ENCODE measurements around the gene MYO18B.

MYO18B gene

GRCh38 chr22:26055693-26056092 lies 313.7 kb downstream of the MYO18B start:
- Histone ChIP-seq H3K18ac (ENCODE audit: low read length) (no peak overlapping the region), H3K4me3 (ENCODE audit: low read length in 2 of 2) (no peak overlapping the region), H3K9ac (ENCODE audit: low read depth, low read length, poor library complexity) (no peak overlapping the region), H2BK120ac (ENCODE audit: low read depth, low read length) (no peak overlapping the region), H3K14ac (ENCODE audit: low read length) (no peak overlapping the region), H3K9me3 (replicated peaks in 1 of 2; ENCODE audit: control insufficient read depth in 2 of 2, insufficient read depth in 1 of 2, low read depth in 1 of 2, low read length in 2 of 2) (no peaks in the 10 kb centered on the region), H3K23ac (ENCODE audit: low read depth, low read length, poor library complexity) (no peak overlapping the region), H3K27ac (replicated peaks; ENCODE audit: low read length) (peak overlapping the region; percentile 89), H3K4me2 (ENCODE audit: insufficient read depth, low read length, poor library complexity, severe bottlenecking) (peak overlapping the region; percentile 26), H2AFZ (ENCODE audit: low read length) (no peak overlapping the region), H3K79me1 (ENCODE audit: low read depth, low read length) (no peaks in the 10 kb centered on the region), H2AK5ac (ENCODE audit: low read depth, low read length) (no peak overlapping the region), H2BK5ac (ENCODE audit: low read length) (no peak overlapping the region), H4K8ac (ENCODE audit: low read depth, low read length) (no peak overlapping the region), H4K91ac (ENCODE audit: low read depth, low read length, poor library complexity) (no peak overlapping the region), H3K36me3 (replicated peaks in 1 of 2; ENCODE audit: control insufficient read depth in 2 of 2, insufficient read depth in 2 of 2, low read length in 2 of 2) (no peaks in the 10 kb centered on the region), H2BK15ac (ENCODE audit: low read length) (no peak overlapping the region), H3K4ac (ENCODE audit: low read length) (no peak overlapping the region), H3K4me1 (ENCODE audit: control insufficient read depth in 2 of 2, insufficient read depth in 1 of 2, low read depth in 1 of 2, low read length in 2 of 2) (peaks cover 0 to 23% of the 10 kb centered on the region in 2 donors), H2BK12ac (ENCODE audit: low read length) (no peak overlapping the region), H3K27me3 (ENCODE audit: control insufficient read depth in 3 of 3, insufficient read depth in 3 of 3, low read depth in 1 of 3, low read length in 3 of 3) (peaks cover 0 to 26% (median 0%) of the 10 kb centered on the region in 3 experiments)
- DNase-seq (ENCODE audit: low spot score) = no peak
- WGBS, 2 donors (ENCODE audit: extremely low coverage in 2 of 2, insufficient read length in 2 of 2, insufficient replicate concordance in 1 of 2) = no CpG with 5 or more reads among the region's 1 CpG

DNA sequence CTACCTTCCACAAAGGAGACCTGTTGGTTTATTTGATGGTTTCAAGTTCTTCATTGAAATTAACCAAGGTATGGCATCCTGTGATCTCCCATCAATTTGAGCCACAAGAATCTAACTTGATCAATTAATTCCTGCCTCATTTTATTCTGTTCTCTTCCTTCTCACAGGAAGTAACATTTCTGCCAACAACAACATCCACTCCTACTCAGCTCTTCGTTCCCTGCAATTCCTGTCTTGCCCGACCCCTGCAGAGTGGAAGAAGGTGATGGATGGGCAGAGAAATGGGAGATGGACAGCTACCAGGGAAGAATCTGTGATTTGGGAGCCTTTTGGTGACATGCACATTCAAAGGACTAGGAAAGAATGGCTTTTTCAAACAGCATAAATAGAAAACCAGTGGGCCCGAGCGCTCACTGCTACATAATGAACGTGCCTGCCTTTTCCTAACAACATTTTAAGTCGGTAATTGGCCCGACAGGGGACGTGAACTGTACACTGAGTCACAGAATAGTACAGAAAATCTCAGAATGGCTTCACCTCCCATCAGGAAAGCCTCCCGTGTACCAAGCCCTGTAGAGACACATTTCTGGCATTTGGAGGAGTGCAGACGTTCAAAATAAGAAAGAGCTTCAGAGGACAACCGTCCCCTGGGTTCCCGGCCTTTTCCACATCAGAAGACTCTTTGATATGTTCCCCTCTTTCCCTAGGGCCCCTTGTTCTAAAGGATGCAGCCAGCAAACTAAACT lies 314.6 kb downstream of the MYO18B start:
- no peak for DNase-seq (ENCODE audit: low spot score)
- H3K18ac ChIP-seq (ENCODE audit: low read length) = no peak overlapping the region
- no peak overlapping the region for H4K8ac ChIP-seq (ENCODE audit: low read depth, low read length)
- no peak overlapping the region for H3K9ac ChIP-seq (ENCODE audit: low read depth, low read length, poor library complexity)
- no peak overlapping the region for H3K23ac ChIP-seq (ENCODE audit: low read depth, low read length, poor library complexity)
- H3K27me3 ChIP-seq (ENCODE audit: control insufficient read depth in 3 of 3, insufficient read depth in 3 of 3, low read depth in 1 of 3, low read length in 3 of 3) = peaks cover 0 to 26% (median 0%) of the 10 kb centered on the region in 3 experiments
- no peak overlapping the region for H2BK15ac ChIP-seq (ENCODE audit: low read length)
- H3K4me3 ChIP-seq (ENCODE audit: low read length in 2 of 2) = no peak overlapping the region
- no peaks in the 10 kb centered on the region for H3K9me3 ChIP-seq (replicated peaks in 1 of 2; ENCODE audit: control insufficient read depth in 2 of 2, insufficient read depth in 1 of 2, low read depth in 1 of 2, low read length in 2 of 2)
- H3K4me2 ChIP-seq (ENCODE audit: insufficient read depth, low read length, poor library complexity, severe bottlenecking) = no peak overlapping the region
- no peak overlapping the region for H2AFZ ChIP-seq (ENCODE audit: low read length)
- no peak overlapping the region for H3K14ac ChIP-seq (ENCODE audit: low read length)
- no peaks in the 10 kb centered on the region for H3K36me3 ChIP-seq (replicated peaks in 1 of 2; ENCODE audit: control insufficient read depth in 2 of 2, insufficient read depth in 2 of 2, low read length in 2 of 2)
- H3K27ac ChIP-seq (replicated peaks; ENCODE audit: low read length) = peak overlapping the region; percentile 67
- H3K4ac ChIP-seq (ENCODE audit: low read length) = no peak overlapping the region
- no peak overlapping the region for H2AK5ac ChIP-seq (ENCODE audit: low read depth, low read length)
- H2BK12ac ChIP-seq (ENCODE audit: low read length) = no peak overlapping the region
- no peak overlapping the region for H4K91ac ChIP-seq (ENCODE audit: low read depth, low read length, poor library complexity)
- no peak overlapping the region for H2BK5ac ChIP-seq (ENCODE audit: low read length)
- peaks cover 0 to 28% of the 10 kb centered on the region in 2 donors for H3K4me1 ChIP-seq (ENCODE audit: control insufficient read depth in 2 of 2, insufficient read depth in 1 of 2, low read depth in 1 of 2, low read length in 2 of 2)
- no CpG with 5 or more reads among the region's 12 CpGs for WGBS, 2 donors (ENCODE audit: extremely low coverage in 2 of 2, insufficient read length in 2 of 2, insufficient replicate concordance in 1 of 2)
- H2BK120ac ChIP-seq (ENCODE audit: low read depth, low read length) = no peak overlapping the region
- H3K79me1 ChIP-seq (ENCODE audit: low read depth, low read length) = no peaks in the 10 kb centered on the region

GRCh38 chr22:26057731-26058130 lies 315.7 kb downstream of the MYO18B start:
- Histone ChIP-seq H2AFZ (ENCODE audit: low read length) (no peak overlapping the region), H3K18ac (ENCODE audit: low read length) (no peak overlapping the region), H2BK120ac (ENCODE audit: low read depth, low read length) (no peak overlapping the region), H4K8ac (ENCODE audit: low read depth, low read length) (no peak overlapping the region), H3K4ac (ENCODE audit: low read length) (no peak overlapping the region), H3K4me3 (ENCODE audit: low read length in 2 of 2) (no peak overlapping the region), H3K79me1 (ENCODE audit: low read depth, low read length) (no peaks in the 10 kb centered on the region), H3K9me3 (replicated peaks in 1 of 2; ENCODE audit: control insufficient read depth in 2 of 2, insufficient read depth in 1 of 2, low read depth in 1 of 2, low read length in 2 of 2) (no peaks in the 10 kb centered on the region), H3K14ac (ENCODE audit: low read length) (no peak overlapping the region), H4K91ac (ENCODE audit: low read depth, low read length, poor library complexity) (no peak overlapping the region), H3K9ac (ENCODE audit: low read depth, low read length, poor library complexity) (no peak overlapping the region), H3K36me3 (replicated peaks in 1 of 2; ENCODE audit: control insufficient read depth in 2 of 2, insufficient read depth in 2 of 2, low read length in 2 of 2) (no peaks in the 10 kb centered on the region), H3K4me1 (ENCODE audit: control insufficient read depth in 2 of 2, insufficient read depth in 1 of 2, low read depth in 1 of 2, low read length in 2 of 2) (peaks cover 0 to 28% of the 10 kb centered on the region in 2 donors), H2BK5ac (ENCODE audit: low read length) (no peak overlapping the region), H3K4me2 (ENCODE audit: insufficient read depth, low read length, poor library complexity, severe bottlenecking) (no peak overlapping the region), H3K27me3 (ENCODE audit: control insufficient read depth in 3 of 3, insufficient read depth in 3 of 3, low read depth in 1 of 3, low read length in 3 of 3) (peaks cover 0 to 26% (median 0%) of the 10 kb centered on the region in 3 experiments), H2BK15ac (ENCODE audit: low read length) (no peak overlapping the region), H3K27ac (replicated peaks; ENCODE audit: low read length) (no peak overlapping the region), H3K23ac (ENCODE audit: low read depth, low read length, poor library complexity) (no peak overlapping the region), H2AK5ac (ENCODE audit: low read depth, low read length) (no peak overlapping the region), H2BK12ac (ENCODE audit: low read length) (no peak overlapping the region)
- no peak for DNase-seq (ENCODE audit: low spot score)

DNA sequence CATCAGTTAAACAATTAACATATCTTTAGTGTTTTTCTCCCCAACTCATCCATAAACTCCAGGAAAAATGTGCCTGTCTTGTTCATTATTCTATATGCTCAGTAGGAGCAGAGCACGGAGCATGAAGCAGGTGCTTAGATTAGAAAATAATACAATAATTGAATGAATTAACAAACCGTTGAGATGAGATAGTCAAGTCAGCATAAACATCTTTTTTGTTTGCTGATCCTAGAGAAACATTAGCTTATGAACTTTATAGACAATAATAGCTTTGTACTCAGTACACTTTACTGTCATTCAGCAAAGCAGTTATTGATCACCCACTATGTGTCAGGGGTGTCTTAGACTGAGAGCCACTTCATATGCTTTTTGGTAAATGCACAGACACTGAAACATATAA lies 322.1 kb downstream of the MYO18B start:
- Histone ChIP-seq H3K4me2 (ENCODE audit: insufficient read depth, low read length, poor library complexity, severe bottlenecking) (no peak overlapping the region), H3K4me1 (ENCODE audit: control insufficient read depth in 2 of 2, insufficient read depth in 1 of 2, low read depth in 1 of 2, low read length in 2 of 2) (peaks cover 8 to 31% of the 10 kb centered on the region in 2 donors), H3K79me1 (ENCODE audit: low read depth, low read length) (no peaks in the 10 kb centered on the region), H2AFZ (ENCODE audit: low read length) (no peak overlapping the region), H3K9me3 (replicated peaks in 1 of 2; ENCODE audit: control insufficient read depth in 2 of 2, insufficient read depth in 1 of 2, low read depth in 1 of 2, low read length in 2 of 2) (no peaks in the 10 kb centered on the region), H2BK5ac (ENCODE audit: low read length) (no peak overlapping the region), H2BK120ac (ENCODE audit: low read depth, low read length) (no peak overlapping the region), H2AK5ac (ENCODE audit: low read depth, low read length) (no peak overlapping the region), H3K23ac (ENCODE audit: low read depth, low read length, poor library complexity) (no peak overlapping the region), H2BK15ac (ENCODE audit: low read length) (no peak overlapping the region), H3K4me3 (ENCODE audit: low read length in 2 of 2) (no peak overlapping the region), H3K9ac (ENCODE audit: low read depth, low read length, poor library complexity) (no peak overlapping the region), H3K36me3 (replicated peaks in 1 of 2; ENCODE audit: control insufficient read depth in 2 of 2, insufficient read depth in 2 of 2, low read length in 2 of 2) (no peaks in the 10 kb centered on the region), H3K18ac (ENCODE audit: low read length) (no peak overlapping the region), H3K4ac (ENCODE audit: low read length) (no peak overlapping the region), H3K27ac (replicated peaks; ENCODE audit: low read length) (no peak overlapping the region), H4K8ac (ENCODE audit: low read depth, low read length) (no peak overlapping the region), H2BK12ac (ENCODE audit: low read length) (no peak overlapping the region), H3K14ac (ENCODE audit: low read length) (no peak overlapping the region), H3K27me3 (ENCODE audit: control insufficient read depth in 3 of 3, insufficient read depth in 3 of 3, low read depth in 1 of 3, low read length in 3 of 3) (peaks cover 0 to 2% (median 0%) of the 10 kb centered on the region in 3 experiments), H4K91ac (ENCODE audit: low read depth, low read length, poor library complexity) (no peak overlapping the region)
- WGBS, 2 donors (ENCODE audit: extremely low coverage in 2 of 2, insufficient read length in 2 of 2, insufficient replicate concordance in 1 of 2) = no CpG with 5 or more reads among the region's 2 CpGs
- no peak for DNase-seq (ENCODE audit: low spot score)

Data from neuronal stem cell (in vitro differentiated cells).